GM12891 (cell line): Measurements from ENCODE around the gene MMEL1.

Source experiments
- DNase-seq: peaks from one replicate; pipeline ENCODE4 v3.0.0; 2011; ENCODE audit warnings: low spot score; ENCODE audit not compliant: insufficient read length
- FAIRE-seq: peaks from 2 replicates; lab custom pipeline; 2011; peaks lifted over from hg19 to GRCh38; lab: Jason Lieb, UNC
- PAX5 ChIP-seq: IDR thresholded peaks from 2 replicates; pipeline ENCODE4 v1.6.1; 2011; ENCODE audit warnings: low read length, moderate library complexity, mild to moderate bottlenecking; ENCODE audit not compliant: insufficient read depth, severe bottlenecking
- POLR2A ChIP-seq: IDR thresholded peaks from 2 replicates; pipeline ENCODE4 v1.6.1; 2011; ENCODE audit warnings: low read depth, low read length, control low read depth
- POLR2AphosphoS5 ChIP-seq: IDR thresholded peaks from 2 replicates; pipeline ENCODE4 v1.6.1; 2011; ENCODE audit warnings: low read depth, low read length, control low read depth
- POU2F2 ChIP-seq: IDR thresholded peaks from 2 replicates; pipeline ENCODE4 v1.6.1; 2011; ENCODE audit warnings: low read depth, mild to moderate bottlenecking, control low read depth, low read length, moderate library complexity
- SPI1 ChIP-seq: IDR thresholded peaks from 2 replicates; pipeline ENCODE4 v1.6.1; 2011; ENCODE audit warnings: low read depth, low read length, control low read depth
- TAF1 ChIP-seq: IDR thresholded peaks from 2 replicates; pipeline ENCODE4 v1.6.1; 2011; ENCODE audit warnings: low read depth, low read length, control low read depth

Gene MMEL1

GRCh38 chr1:2563205-2563604 lies 69.6 kb downstream of the MMEL1 start:
- no peak for DNase-seq
- no peak for FAIRE-seq
- TF ChIP-seq TAF1 (no peak), POLR2A (no peak), POLR2AphosphoS5 (no peak), PAX5 (no peak), SPI1 (no peak), POU2F2 (no peak)

- TF ChIP-seq POLR2A (peak; percentile 37; the same call in 1 of the 2 replicates), PAX5 (no peak)
- FAIRE-seq = no peak
Observed at GRCh38 chr1:2561898-2562895, 70.6 kb downstream of the MMEL1 start.

GRCh38 chr1:2561446-2561845 lies 71.4 kb downstream of the MMEL1 start:
- FAIRE-seq (no peak), DNase-seq (no peak)
- TF ChIP-seq POU2F2 (no peak), POLR2AphosphoS5 (no peak), TAF1 (no peak), SPI1 (no peak), POLR2A (no peak), PAX5 (no peak)

More at GRCh38 chr1:2561898-2562895, 70.6 kb downstream of the MMEL1 start:
- no peak for DNase-seq

- DNase-seq (no peak), FAIRE-seq (no peak)
- no peak for TF ChIP-seq PAX5
- no peak for TF ChIP-seq SPI1
- TF ChIP-seq POLR2A = no peak
- TF ChIP-seq POLR2AphosphoS5 = no peak
Observed at GRCh38 chr1:2560299-2561073, 72.3 kb downstream of the MMEL1 start.

GRCh38 chr1:2559509-2560298 lies 73.1 kb downstream of the MMEL1 start:
- no peak for TF ChIP-seq SPI1
- no peak for DNase-seq
- FAIRE-seq = no peak

GRCh38 chr1:2558861-2559260 lies 74.0 kb downstream of the MMEL1 start:
- TF ChIP-seq PAX5 (no peak), SPI1 (no peak)
- no peak for DNase-seq
- no peak for FAIRE-seq

- TF ChIP-seq PAX5 = no peak
- no peak for TF ChIP-seq TAF1
- no peak for TF ChIP-seq POLR2AphosphoS5
- TF ChIP-seq SPI1 = no peak
- DNase-seq (no peak), FAIRE-seq (no peak)
Observed at GRCh38 chr1:2558420-2558819, 74.4 kb downstream of the MMEL1 start.

- FAIRE-seq (no peak), DNase-seq (no peak)
- TF ChIP-seq POU2F2 = no peak
- no peak for TF ChIP-seq TAF1
- no peak for TF ChIP-seq PAX5
- TF ChIP-seq POLR2A = no peak
- no peak for TF ChIP-seq POLR2AphosphoS5
- no peak for TF ChIP-seq SPI1
Observed at GRCh38 chr1:2557482-2558400, 75.1 kb downstream of the MMEL1 start.

GRCh38 chr1:2556678-2557481 lies 75.9 kb downstream of the MMEL1 start:
- TF ChIP-seq SPI1 = no peak
- TF ChIP-seq PAX5 = no peak
- TF ChIP-seq POLR2AphosphoS5 = no peak
- DNase-seq (peak; percentile 80), FAIRE-seq (no peak)
